ENCODE data around the gene APOC1. TPM values are rescaled to one million over a fixed set of nuclear protein-coding genes. Genes with fewer than 3 reads are reported as not detected.
"Not testable (repeated sequence)": the region's sequence is repeated elsewhere in the genome, so short reads cannot be mapped to it uniquely, and the experiment has no call there.

Gene APOC1
- total and polyA plus RNA-seq, 4 donors: 14.0 to 1,030 (median 217) TPM

DNA sequence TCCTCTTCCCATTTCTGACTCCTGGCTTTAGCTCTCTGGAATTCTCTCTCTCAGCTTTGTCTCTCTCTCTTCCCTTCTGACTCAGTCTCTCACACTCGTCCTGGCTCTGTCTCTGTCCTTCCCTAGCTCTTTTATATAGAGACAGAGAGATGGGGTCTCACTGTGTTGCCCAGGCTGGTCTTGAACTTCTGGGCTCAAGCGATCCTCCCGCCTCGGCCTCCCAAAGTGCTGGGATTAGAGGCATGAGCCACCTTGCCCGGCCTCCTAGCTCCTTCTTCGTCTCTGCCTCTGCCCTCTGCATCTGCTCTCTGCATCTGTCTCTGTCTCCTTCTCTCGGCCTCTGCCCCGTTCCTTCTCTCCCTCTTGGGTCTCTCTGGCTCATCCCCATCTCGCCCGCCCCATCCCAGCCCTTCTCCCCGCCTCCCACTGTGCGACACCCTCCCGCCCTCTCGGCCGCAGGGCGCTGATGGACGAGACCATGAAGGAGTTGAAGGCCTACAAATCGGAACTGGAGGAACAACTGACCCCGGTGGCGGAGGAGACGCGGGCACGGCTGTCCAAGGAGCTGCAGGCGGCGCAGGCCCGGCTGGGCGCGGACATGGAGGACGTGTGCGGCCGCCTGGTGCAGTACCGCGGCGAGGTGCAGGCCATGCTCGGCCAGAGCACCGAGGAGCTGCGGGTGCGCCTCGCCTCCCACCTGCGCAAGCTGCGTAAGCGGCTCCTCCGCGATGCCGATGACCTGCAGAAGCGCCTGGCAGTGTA is 6.2 kb upstream of the APOC1 start:
- no peak for DNase-seq
- no peak overlapping the region for H3K9ac ChIP-seq (ENCODE audit: insufficient read depth in 1 of 2, low read length in 2 of 2)

DNA sequence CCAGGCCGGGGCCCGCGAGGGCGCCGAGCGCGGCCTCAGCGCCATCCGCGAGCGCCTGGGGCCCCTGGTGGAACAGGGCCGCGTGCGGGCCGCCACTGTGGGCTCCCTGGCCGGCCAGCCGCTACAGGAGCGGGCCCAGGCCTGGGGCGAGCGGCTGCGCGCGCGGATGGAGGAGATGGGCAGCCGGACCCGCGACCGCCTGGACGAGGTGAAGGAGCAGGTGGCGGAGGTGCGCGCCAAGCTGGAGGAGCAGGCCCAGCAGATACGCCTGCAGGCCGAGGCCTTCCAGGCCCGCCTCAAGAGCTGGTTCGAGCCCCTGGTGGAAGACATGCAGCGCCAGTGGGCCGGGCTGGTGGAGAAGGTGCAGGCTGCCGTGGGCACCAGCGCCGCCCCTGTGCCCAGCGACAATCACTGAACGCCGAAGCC is 5.6 kb upstream of the APOC1 start:
- Histone ChIP-seq H3K4me1 (ENCODE audit: control insufficient read depth in 5 of 5, insufficient read depth in 5 of 5, low read length in 5 of 5) (peaks cover 0 to 34% (median 6%) of the 10 kb centered on the region in 5 donors), H3K27ac (ENCODE audit: low read depth in 1 of 2, low read length in 1 of 2) (no peak overlapping the region), H3K4me3 (no peak overlapping the region), H3K9ac (ENCODE audit: insufficient read depth in 1 of 2, low read length in 2 of 2) (no peak overlapping the region), H3K27me3 (ENCODE audit: control insufficient read depth in 3 of 3, insufficient read depth in 3 of 3, low read length in 2 of 3) (no peaks in the 10 kb centered on the region), H3K9me3 (ENCODE audit: control insufficient read depth in 4 of 4, insufficient read depth in 3 of 4, low read length in 3 of 4) (peaks cover 0 to 1% (median 0%) of the 10 kb centered on the region in 4 donors), H3K36me3 (ENCODE audit: control insufficient read depth in 4 of 4, insufficient read depth in 4 of 4, low read length in 4 of 4) (peaks cover 0 to 2% (median 0%) of the 10 kb centered on the region in 4 donors)
- 97 to 99% methylated on average over 39 to 44 of the region's 44 CpGs for WGBS, 2 donors
- TF ChIP-seq, protein P1, sequence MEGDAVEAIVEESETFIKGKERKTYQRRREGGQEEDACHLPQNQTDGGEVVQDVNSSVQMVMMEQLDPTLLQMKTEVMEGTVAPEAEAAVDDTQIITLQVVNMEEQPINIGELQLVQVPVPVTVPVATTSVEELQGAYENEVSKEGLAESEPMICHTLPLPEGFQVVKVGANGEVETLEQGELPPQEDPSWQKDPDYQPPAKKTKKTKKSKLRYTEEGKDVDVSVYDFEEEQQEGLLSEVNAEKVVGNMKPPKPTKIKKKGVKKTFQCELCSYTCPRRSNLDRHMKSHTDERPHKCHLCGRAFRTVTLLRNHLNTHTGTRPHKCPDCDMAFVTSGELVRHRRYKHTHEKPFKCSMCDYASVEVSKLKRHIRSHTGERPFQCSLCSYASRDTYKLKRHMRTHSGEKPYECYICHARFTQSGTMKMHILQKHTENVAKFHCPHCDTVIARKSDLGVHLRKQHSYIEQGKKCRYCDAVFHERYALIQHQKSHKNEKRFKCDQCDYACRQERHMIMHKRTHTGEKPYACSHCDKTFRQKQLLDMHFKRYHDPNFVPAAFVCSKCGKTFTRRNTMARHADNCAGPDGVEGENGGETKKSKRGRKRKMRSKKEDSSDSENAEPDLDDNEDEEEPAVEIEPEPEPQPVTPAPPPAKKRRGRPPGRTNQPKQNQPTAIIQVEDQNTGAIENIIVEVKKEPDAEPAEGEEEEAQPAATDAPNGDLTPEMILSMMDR (IDR thresholded peaks at IDR 0.05; ENCODE audit: control extremely low read depth, extremely low read depth): no peak
- DNase-seq (no peak), ATAC-seq (ENCODE audit: insufficient read depth, low FRiP score) (no peak)

More for the DNA sequence above, 6.2 kb upstream of the APOC1 start:
- TF ChIP-seq, protein P1 (IDR thresholded peaks at IDR 0.05; ENCODE audit: control extremely low read depth, extremely low read depth): no peak
- no peaks in the 10 kb centered on the region for H3K27me3 ChIP-seq (ENCODE audit: control insufficient read depth in 3 of 3, insufficient read depth in 3 of 3, low read length in 2 of 3)
- no peak for ATAC-seq (ENCODE audit: insufficient read depth, low FRiP score)
- H3K9me3 ChIP-seq (ENCODE audit: control insufficient read depth in 4 of 4, insufficient read depth in 3 of 4, low read length in 3 of 4): peaks cover 0 to 1% (median 0%) of the 10 kb centered on the region in 4 donors
- H3K27ac ChIP-seq (ENCODE audit: low read depth in 1 of 2, low read length in 1 of 2): no peak overlapping the region
- H3K36me3 ChIP-seq (ENCODE audit: control insufficient read depth in 4 of 4, insufficient read depth in 4 of 4, low read length in 4 of 4): peaks cover 0 to 3% (median 0%) of the 10 kb centered on the region in 4 donors
- no peak overlapping the region for H3K4me3 ChIP-seq
- H3K4me1 ChIP-seq (ENCODE audit: control insufficient read depth in 5 of 5, insufficient read depth in 5 of 5, low read length in 5 of 5): peaks cover 0 to 37% (median 6%) of the 10 kb centered on the region in 5 donors
- 95% methylated on average over 46 of the region's 46 CpGs for WGBS, 2 donors

DNA sequence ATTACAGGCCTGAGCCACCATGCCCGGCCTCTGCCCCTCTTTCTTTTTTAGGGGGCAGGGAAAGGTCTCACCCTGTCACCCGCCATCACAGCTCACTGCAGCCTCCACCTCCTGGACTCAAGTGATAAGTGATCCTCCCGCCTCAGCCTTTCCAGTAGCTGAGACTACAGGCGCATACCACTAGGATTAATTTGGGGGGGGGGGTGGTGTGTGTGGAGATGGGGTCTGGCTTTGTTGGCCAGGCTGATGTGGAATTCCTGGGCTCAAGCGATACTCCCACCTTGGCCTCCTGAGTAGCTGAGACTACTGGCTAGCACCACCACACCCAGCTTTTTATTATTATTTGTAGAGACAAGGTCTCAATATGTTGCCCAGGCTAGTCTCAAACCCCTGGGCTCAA is 4.6 kb upstream of the APOC1 start:
- Histone ChIP-seq H3K9ac (ENCODE audit: insufficient read depth in 1 of 2, low read length in 2 of 2) (no peak overlapping the region), H3K27ac (ENCODE audit: low read depth in 1 of 2, low read length in 1 of 2) (no peak overlapping the region), H3K4me3 (no peak overlapping the region), H3K27me3 (ENCODE audit: control insufficient read depth in 3 of 3, insufficient read depth in 3 of 3, low read length in 2 of 3) (no peaks in the 10 kb centered on the region), H3K4me1 (ENCODE audit: control insufficient read depth in 5 of 5, insufficient read depth in 5 of 5, low read length in 5 of 5) (peaks cover 0 to 41% (median 11%) of the 10 kb centered on the region in 5 donors), H3K36me3 (ENCODE audit: control insufficient read depth in 4 of 4, insufficient read depth in 4 of 4, low read length in 4 of 4) (peaks cover 0 to 2% (median 0%) of the 10 kb centered on the region in 4 donors), H3K9me3 (ENCODE audit: control insufficient read depth in 4 of 4, insufficient read depth in 3 of 4, low read length in 3 of 4) (peaks cover 0 to 1% (median 0%) of the 10 kb centered on the region in 4 donors)
- 90 to 93% methylated on average over 5 of the region's 5 CpGs for WGBS, 2 donors
- ATAC-seq (ENCODE audit: insufficient read depth, low FRiP score): no peak
- TF ChIP-seq, protein P1 (IDR thresholded peaks at IDR 0.05; ENCODE audit: control extremely low read depth, extremely low read depth): no peak
- DNase-seq: no peak

DNA sequence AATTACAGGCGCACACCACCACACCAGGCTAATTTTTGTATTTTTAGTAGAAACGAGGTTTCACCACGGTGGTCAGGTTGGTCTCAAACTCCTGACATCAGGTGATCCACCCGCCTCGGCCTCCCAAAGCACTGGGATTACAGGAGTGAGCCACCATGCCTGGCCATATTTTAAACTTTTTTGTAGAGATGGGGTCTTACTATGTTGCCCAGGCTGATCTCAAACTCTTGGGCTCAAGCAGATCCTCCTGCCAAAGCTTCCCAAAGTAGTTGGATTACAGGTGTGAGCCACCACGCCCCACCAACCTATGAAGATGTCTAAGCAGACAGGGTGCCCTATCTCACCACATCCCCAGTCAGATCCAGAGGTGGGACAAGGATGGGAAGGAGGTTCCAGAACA is 2.5 kb upstream of the APOC1 start:
- WGBS, 2 donors: 88 to 89% methylated on average over 6 of the region's 6 CpGs

More for the DNA sequence above, 2.5 kb upstream of the APOC1 start:
- not testable (repeated sequence) for H3K9ac ChIP-seq (ENCODE audit: insufficient read depth in 1 of 2, low read length in 2 of 2); DNase-seq; H3K9me3 ChIP-seq (ENCODE audit: control insufficient read depth in 4 of 4, insufficient read depth in 3 of 4, low read length in 3 of 4); H3K27me3 ChIP-seq (ENCODE audit: control insufficient read depth in 3 of 3, insufficient read depth in 3 of 3, low read length in 2 of 3); ATAC-seq (ENCODE audit: insufficient read depth, low FRiP score); H3K36me3 ChIP-seq (ENCODE audit: control insufficient read depth in 4 of 4, insufficient read depth in 4 of 4, low read length in 4 of 4); H3K4me3 ChIP-seq
- Histone ChIP-seq H3K4me1 (ENCODE audit: control insufficient read depth in 5 of 5, insufficient read depth in 5 of 5, low read length in 5 of 5) (peaks cover 0 to 31% (median 11%) of the 10 kb centered on the region in 5 donors), H3K27ac (ENCODE audit: low read depth in 1 of 2, low read length in 1 of 2) (peak overlapping the region in 1 of 2 donors; percentile 27)

Measured in lung (tissue), 12 donors.